PC-3 (cell line): ENCODE data around the gene IQGAP1. TPM values are rescaled to one million over a fixed set of nuclear protein-coding genes. Genes with fewer than 3 reads are reported as not detected.
A peak's percentile ranks its signal among the peaks of the same experiment; 100 is the strongest.

Experiments
- ATAC-seq: fragments of 200-7000 bp; cut with Tn5 transposase; 2 replicates; pipeline ENCODE4 v1.9.1; 2020; ENCODE audit warnings: mild to moderate bottlenecking, moderate library complexity
- BruUV-seq: library from RNA; stranded (reverse); fragments of 400-500 nt; replicated peaks from 2 replicates; lab custom pipeline; 2021; lab: Mats Ljungman, UMichigan
- CTCF ChIA-PET: fragments of 300-600 bp; sonication (Branson Sonifier 250); formaldehyde crosslinking; loops from one replicate; lab custom pipeline; 2022; ENCODE audit warnings: antibody characterized with exemption; lab: Charles Lee
- POLR2A ChIA-PET: fragments of 300-600 bp; sonication (Branson Sonifier 250); formaldehyde crosslinking; loops from one replicate; lab custom pipeline; 2022; ENCODE audit warnings: antibody characterized with exemption; ENCODE audit not compliant: unreplicated experiment; lab: Charles Lee
- DNase-seq: peaks from one replicate; pipeline ENCODE4 v3.0.0-alpha.2; 2015
- H2AFZ ChIP-seq: fragments of 300-600 bp; sonication (generic); 2 replicates; pipeline ENCODE4 v1.6.0; 2016; ENCODE audit warnings: antibody characterized with exemption, low read length
- H3F3A ChIP-seq: fragments of 300-600 bp; sonication (generic); one replicate; pipeline ENCODE4 v1.6.0; 2017; ENCODE audit warnings: antibody characterized with exemption, low read length, control low read depth, mild to moderate bottlenecking; ENCODE audit not compliant: unreplicated experiment
- H3K27ac ChIP-seq: fragments of 300-600 bp; sonication (generic); 2 replicates; pipeline ENCODE4 v1.5.1; 2016; ENCODE audit warnings: mild to moderate bottlenecking, low read length
- H3K27me3 ChIP-seq: fragments of 300-600 bp; sonication (generic); 2 replicates; pipeline ENCODE4 v1.6.1; 2016; ENCODE audit warnings: low read length, mixed read lengths
- H3K36me3 ChIP-seq: fragments of 300-600 bp; sonication (generic); 2 replicates; pipeline ENCODE4 v1.6.1; 2016; ENCODE audit warnings: low read depth, mixed run types, low read length, mixed read lengths
- H3K4me1 ChIP-seq: fragments of 300-600 bp; sonication (generic); 2 replicates; pipeline ENCODE4 v1.5.1; 2016; ENCODE audit warnings: low read length; ENCODE audit not compliant: insufficient read depth
- H3K4me2 ChIP-seq: fragments of 300-600 bp; sonication (generic); 2 replicates; pipeline ENCODE4 v1.6.0; 2016; ENCODE audit warnings: low read length
- H3K4me3 ChIP-seq: fragments of 300-600 bp; sonication (generic); 2 replicates; pipeline ENCODE4 v1.5.1; 2016; ENCODE audit warnings: mild to moderate bottlenecking, low read length, mixed read lengths
- H3K79me2 ChIP-seq: fragments of 300-600 bp; sonication (generic); 2 replicates; pipeline ENCODE4 v1.6.1; 2017; ENCODE audit warnings: low read length, mixed read lengths
- H3K9ac ChIP-seq: fragments of 300-600 bp; sonication (generic); 2 replicates; pipeline ENCODE4 v1.6.0; 2016; ENCODE audit warnings: mild to moderate bottlenecking, low read length
- H3K9me2 ChIP-seq: fragments of 300-600 bp; sonication (generic); replicated peaks from 2 replicates; pipeline ENCODE4 v1.6.1; 2016; ENCODE audit warnings: mixed run types, low read length, mixed read lengths
- H3K9me3 ChIP-seq: fragments of 300-600 bp; sonication (generic); 2 replicates; pipeline ENCODE4 v1.6.1; 2016; ENCODE audit warnings: low read length, mixed read lengths
- H4K20me1 ChIP-seq: fragments of 300-600 bp; sonication (generic); 2 replicates; pipeline ENCODE4 v1.6.1; 2016; ENCODE audit warnings: low read length, mixed read lengths
- CTCF ChIP-seq: fragments of 300-600 bp; sonication (generic); conservative IDR thresholded peaks from 2 replicates; pipeline ENCODE4 v1.5.1; 2017; ENCODE audit warnings: antibody characterized with exemption, low read depth, mild to moderate bottlenecking, low read length
- EZH2 ChIP-seq: fragments of 300-600 bp; sonication (generic); IDR thresholded peaks from one replicate; pipeline ENCODE4 v1.6.1; 2017; ENCODE audit warnings: antibody characterized with exemption, mild to moderate bottlenecking, low read length; ENCODE audit not compliant: unreplicated experiment
- EZH2phosphoT487 ChIP-seq: fragments of 300-600 bp; sonication (generic); IDR thresholded peaks from 2 replicates; pipeline ENCODE4 v1.6.1; 2018; ENCODE audit warnings: mild to moderate bottlenecking, antibody characterized with exemption, low read length, borderline replicate concordance
- intact Hi-C: fragments of 100-400 bp; cut with micrococcal nuclease; formaldehyde crosslinking; loops from 2 replicates; pipeline ENCODE4 v1.9.0; 2023
- total RNA-seq: library from RNA; depleted of rRNA; stranded (reverse); fragments of >200 nt; gene quantifications from 2 replicates; pipeline ENCODE4 v1.2.3, GENCODE V29; 2014

IQGAP1 gene
- total RNA-seq, 1 experiment from 2014 or later = 139 TPM

- Histone ChIP-seq H3K4me3 (no peak overlapping the region), H3K79me2 (no peaks in the 10 kb centered on the region), H3K9ac (no peak overlapping the region), H4K20me1 (no peaks in the 10 kb centered on the region), H3K4me1 (no peaks in the 10 kb centered on the region), H3K27me3 (no peaks in the 10 kb centered on the region), H3K4me2 (no peak overlapping the region), H2AFZ (no peak overlapping the region), H3K36me3 (peaks cover 27% of the 10 kb centered on the region), H3K27ac (no peak overlapping the region), H3K9me3 (no peaks in the 10 kb centered on the region), H3F3A (no peaks in the 10 kb centered on the region), H3K9me2 (no peaks in the 10 kb centered on the region)
- DNase-seq (no peak), ATAC-seq (no peak)
- no TSS peak for BruUV-seq
- TF ChIP-seq CTCF (no peak), EZH2phosphoT487 (no peak), EZH2 (no peak)
- POLR2A ChIA-PET = interaction anchor here (0.6 kb wide), 1 partner anchor 328 kb away, joined by 3 read pairs; no protein-coding TSS in a partner anchor
- CTCF ChIA-PET = no interaction called here
- intact Hi-C loops = no loop called here
Observed at GRCh38 chr15:90471126-90471525, 83.1 kb downstream of the IQGAP1 start.

GRCh38 chr15:90471769-90472168 lies 83.7 kb downstream of the IQGAP1 start:
- no peaks in the 10 kb centered on the region for H3K4me1 ChIP-seq
- H4K20me1 ChIP-seq = no peaks in the 10 kb centered on the region
- no peak overlapping the region for H3K4me2 ChIP-seq
- H3K9me3 ChIP-seq = no peaks in the 10 kb centered on the region
- peaks cover 30% of the 10 kb centered on the region for H3K36me3 ChIP-seq
- H3K4me3 ChIP-seq = no peak overlapping the region
- H2AFZ ChIP-seq = no peak overlapping the region
- ATAC-seq (no peak), DNase-seq (no peak)
- intact Hi-C loops = no loop called here
- CTCF ChIA-PET = interaction anchor here (0.5 kb wide), 1 partner anchor 169 kb away, joined by 11 read pairs; no protein-coding TSS in a partner anchor
- H3K79me2 ChIP-seq = no peaks in the 10 kb centered on the region
- no TSS peak for BruUV-seq
- no peak overlapping the region for H3K9ac ChIP-seq
- no peak overlapping the region for H3K27ac ChIP-seq
- no peaks in the 10 kb centered on the region for H3K27me3 ChIP-seq
- no peaks in the 10 kb centered on the region for H3K9me2 ChIP-seq
- TF ChIP-seq EZH2phosphoT487 = no peak
- no peak for TF ChIP-seq CTCF
- no peak for TF ChIP-seq EZH2
- no peaks in the 10 kb centered on the region for H3F3A ChIP-seq
- POLR2A ChIA-PET = no interaction called here

GRCh38 chr15:90478846-90479481 lies 90.9 kb downstream of the IQGAP1 start:
- DNase-seq (peak; percentile 91), ATAC-seq (peak; percentile 75)
- BruUV-seq = no TSS peak
- Histone ChIP-seq H3K4me1 (peaks cover 36% of the 10 kb centered on the region), H3F3A (peaks cover 11% of the 10 kb centered on the region), H3K27ac (peak overlapping the region; percentile 90), H3K27me3 (no peaks in the 10 kb centered on the region), H3K9ac (peak overlapping the region; percentile 23; the same call in 1 of the 2 replicates), H3K9me2 (no peaks in the 10 kb centered on the region), H3K36me3 (peaks cover 44% of the 10 kb centered on the region), H3K79me2 (no peaks in the 10 kb centered on the region), H4K20me1 (no peaks in the 10 kb centered on the region), H3K4me2 (peak overlapping the region; percentile 67), H2AFZ (no peak overlapping the region), H3K9me3 (no peaks in the 10 kb centered on the region), H3K4me3 (peak overlapping the region; percentile 30; the same call in 1 of the 2 replicates)
- TF ChIP-seq EZH2 (no peak), EZH2phosphoT487 (no peak), CTCF (no peak)
- ChIA-PET POLR2A (interaction anchor here (0.6 kb wide), 1 partner anchor 246 kb away, joined by 3 read pairs; no protein-coding TSS in a partner anchor), CTCF (interaction anchor here (0.6 to 1.2 kb wide), 2 partner anchors 45 to 159 kb away, joined by 5 to 6 read pairs; no protein-coding TSS in a partner anchor)
- intact Hi-C loops = loop anchor here (5.0 kb wide), 1 partner anchor 77 kb away; no protein-coding TSS in a partner anchor
